GM20431 (cell line): Measurements from ENCODE around the gene TTLL11.
"Not testable (repeated sequence)": the region's sequence is repeated elsewhere in the genome, so short reads cannot be mapped to it uniquely, and the experiment has no call there.

Source experiments
- in situ Hi-C: fragments of 300-500 bp; cut with MseI, MboI; formaldehyde crosslinking; loops from one replicate; pipeline ENCODE4 v1.15.0; 2020; ENCODE audit warnings: low sequenced_read_pairs; ENCODE audit not compliant: unreplicated experiment

TTLL11 gene

GRCh38 chr9:121895818-121896544 lies 197.1 kb downstream of the TTLL11 start:
- in situ Hi-C loops: no loop called here

- in situ Hi-C loops: no loop called here
Observed at GRCh38 chr9:121895358-121895757, 197.8 kb downstream of the TTLL11 start.

GRCh38 chr9:121894380-121894779 lies 198.7 kb downstream of the TTLL11 start:
- in situ Hi-C loops: not testable (repeated sequence)

DNA sequence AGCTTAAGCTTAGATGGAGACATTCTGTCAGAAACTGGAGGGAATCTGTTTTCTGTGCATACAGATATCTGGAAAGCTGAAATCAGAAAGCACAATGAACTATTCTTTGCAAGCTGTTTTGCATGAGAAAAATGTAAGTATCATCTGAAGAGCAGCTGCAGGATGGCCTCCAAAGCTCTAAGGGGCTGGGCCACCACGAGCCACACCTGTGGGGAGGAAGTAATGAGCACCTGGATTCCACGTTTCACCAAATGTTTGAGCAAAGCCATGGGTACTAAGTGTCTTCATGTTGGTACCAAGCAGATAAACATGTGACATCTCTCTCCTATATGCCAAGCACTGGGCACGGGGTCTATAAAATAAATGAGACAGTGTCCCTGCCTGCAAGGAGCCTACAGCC lies 199.3 kb downstream of the TTLL11 start:
- in situ Hi-C loops: no loop called here

GRCh38 chr9:121892706-121893105 lies 200.4 kb downstream of the TTLL11 start:
- in situ Hi-C loops: no loop called here

DNA sequence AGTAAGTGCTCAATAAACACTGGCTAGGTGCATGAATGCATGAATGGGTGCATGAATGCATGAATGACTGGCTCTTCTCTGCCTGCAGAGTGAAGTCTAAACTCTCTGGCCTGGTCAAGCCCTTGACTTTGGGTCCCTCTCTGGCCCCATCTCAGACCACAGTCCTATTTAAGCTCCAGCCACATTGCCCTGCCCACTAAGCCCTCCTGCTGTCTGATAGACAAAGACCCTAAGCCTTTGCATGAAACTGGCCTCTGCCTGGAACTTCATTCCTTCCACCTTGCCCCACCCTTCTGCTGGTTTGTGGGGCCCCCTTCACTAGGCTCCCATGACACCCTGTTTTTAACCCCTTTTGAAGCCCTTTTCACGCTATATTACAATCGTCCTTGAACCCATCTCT lies 202.4 kb downstream of the TTLL11 start:
- in situ Hi-C loops: no loop called here

DNA sequence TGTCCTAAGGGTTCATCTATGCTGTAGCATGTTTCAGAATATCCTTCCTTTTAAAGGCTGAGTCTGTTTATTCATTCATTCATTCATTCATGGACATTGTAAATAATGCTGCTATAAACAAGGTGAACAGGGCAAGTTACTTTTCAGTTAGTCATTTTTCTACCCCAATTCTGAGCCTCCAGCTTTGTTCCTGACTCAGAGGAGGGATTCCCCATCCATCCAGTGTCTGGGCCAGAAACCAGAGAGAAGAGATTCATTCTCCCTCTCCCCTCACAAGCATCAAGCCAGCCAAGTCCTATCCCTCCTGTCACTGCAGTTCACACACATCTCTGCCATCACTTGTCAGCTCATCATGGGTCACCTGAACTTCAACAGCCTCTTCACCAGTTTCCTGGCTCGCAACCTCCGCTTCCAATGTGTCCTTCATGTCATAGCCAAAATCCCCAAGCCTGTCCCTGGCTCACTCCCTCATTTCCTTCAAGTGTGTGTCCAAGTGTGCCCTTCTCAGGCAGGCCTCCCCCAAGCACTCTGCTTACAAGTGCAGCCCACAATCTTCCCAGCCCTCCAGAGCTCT lies 203.0 kb downstream of the TTLL11 start:
- in situ Hi-C loops: no loop called here

- in situ Hi-C loops: no loop called here
Observed at GRCh38 chr9:121888438-121888775, 204.7 kb downstream of the TTLL11 start.

- in situ Hi-C loops: no loop called here
Observed at GRCh38 chr9:121887553-121888437, 205.3 kb downstream of the TTLL11 start.

GRCh38 chr9:121886759-121887485 lies 206.2 kb downstream of the TTLL11 start:
- in situ Hi-C loops: no loop called here

GRCh38 chr9:121885345-121885901 lies 207.7 kb downstream of the TTLL11 start:
- in situ Hi-C loops: no loop called here

DNA sequence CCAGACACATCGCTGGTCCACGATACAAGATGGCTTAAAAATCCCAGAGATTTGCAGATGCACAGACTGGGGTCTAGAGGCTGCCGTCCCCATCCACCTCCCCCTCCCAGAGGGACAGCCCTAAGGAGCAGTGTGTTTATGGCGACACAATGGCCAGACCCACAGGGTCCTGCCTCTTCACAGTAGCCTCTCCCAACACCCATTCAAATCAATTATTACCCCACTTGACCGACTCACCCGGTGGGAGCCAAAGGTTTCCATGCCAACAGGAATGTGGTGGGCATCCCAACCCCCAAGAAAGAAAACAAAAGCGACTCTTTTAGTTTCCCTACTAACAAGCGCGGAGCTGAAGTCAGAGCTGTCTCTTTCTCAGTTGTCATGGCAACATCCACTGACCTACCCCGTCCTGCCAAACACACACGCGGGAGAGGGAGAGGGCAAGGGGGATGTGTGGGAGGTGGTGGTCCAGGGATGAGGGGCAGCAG lies 209.0 kb downstream of the TTLL11 start:
- in situ Hi-C loops: no loop called here

- in situ Hi-C loops: no loop called here
Observed at GRCh38 chr9:121883281-121884056, 209.6 kb downstream of the TTLL11 start.

DNA sequence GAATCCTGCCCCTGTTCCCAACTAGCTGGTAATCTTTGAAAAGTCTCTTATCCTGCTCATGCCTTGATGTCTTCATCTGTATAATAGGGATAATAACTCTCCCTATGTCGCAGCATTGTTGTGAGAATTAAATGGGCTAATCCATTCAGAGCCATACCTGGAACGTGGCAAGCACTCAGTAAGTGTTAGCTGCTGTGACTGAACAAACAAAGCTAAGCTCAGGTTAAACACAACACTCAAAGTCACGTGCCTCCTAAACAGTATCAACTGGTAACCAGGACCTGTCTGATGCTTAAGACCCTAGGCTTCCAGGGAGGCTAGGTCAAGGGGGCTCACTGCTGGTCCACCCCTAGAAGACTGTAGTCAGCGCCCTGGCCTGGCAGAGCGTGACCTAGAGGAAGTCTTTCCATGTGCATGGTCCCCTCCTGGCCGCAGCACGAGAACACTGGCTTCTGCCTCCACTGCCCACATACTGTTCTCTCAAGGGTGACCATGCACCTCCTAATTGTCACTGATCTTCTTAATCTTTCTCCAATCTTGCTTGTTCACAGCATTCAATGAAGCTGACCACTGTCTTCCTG lies 211.1 kb downstream of the TTLL11 start:
- in situ Hi-C loops: no loop called here

DNA sequence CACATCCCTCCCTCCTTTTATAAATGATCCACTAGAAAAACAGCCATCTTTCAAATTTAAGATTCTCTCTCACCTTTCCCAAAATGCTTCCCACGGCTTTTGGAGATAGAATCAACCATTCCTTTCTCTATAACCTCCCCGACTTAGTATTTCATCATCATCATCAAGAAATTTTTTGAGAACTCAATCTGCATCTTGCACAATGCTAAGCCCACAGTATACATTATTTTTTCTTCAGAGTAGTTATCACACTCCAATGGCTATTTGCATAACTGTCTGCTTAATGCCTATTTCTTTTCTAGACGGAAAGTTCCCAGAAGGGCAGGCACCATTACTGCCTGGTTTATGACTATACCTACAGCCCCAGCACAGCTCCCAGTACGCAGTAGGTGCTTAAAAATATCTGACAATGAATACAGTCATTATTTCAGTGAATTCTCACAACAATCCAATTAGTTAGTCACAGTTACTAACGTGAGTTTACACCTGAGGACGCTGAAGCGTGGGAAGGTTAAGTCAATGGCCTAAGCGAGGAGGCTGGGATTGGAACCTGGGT lies 212.7 kb downstream of the TTLL11 start:
- in situ Hi-C loops: no loop called here

GRCh38 chr9:121878271-121878822 lies 214.8 kb downstream of the TTLL11 start:
- in situ Hi-C loops: no loop called here

DNA sequence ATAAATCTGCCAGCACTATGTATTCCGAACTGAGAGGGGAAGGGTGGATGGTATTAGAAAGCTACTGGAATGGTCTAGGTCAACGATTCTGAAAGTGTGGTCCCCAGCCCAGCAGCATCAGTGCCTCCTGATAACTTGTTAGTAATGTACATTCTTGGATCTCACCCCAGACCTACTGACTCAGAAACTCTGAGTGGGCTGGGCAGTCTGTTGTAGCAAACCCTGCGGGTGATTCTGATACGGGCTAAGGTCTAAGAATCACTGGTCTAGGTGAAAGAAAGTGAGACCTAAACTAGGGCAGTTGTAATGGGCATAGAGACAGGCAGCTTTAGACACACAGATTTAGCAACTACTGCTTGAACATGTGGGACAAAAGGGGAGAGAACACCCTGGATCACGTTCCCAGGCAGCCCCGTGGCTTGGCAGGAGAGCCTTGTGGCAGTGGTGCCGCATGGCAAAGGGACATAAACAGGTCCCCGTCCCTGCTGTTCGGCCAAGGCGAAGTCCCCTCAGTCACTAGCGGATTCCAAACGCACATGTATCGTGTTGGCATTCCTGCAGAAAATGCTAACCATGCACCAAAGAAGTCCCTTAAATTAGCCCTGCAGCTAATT lies 216.3 kb downstream of the TTLL11 start:
- in situ Hi-C loops: no loop called here

DNA sequence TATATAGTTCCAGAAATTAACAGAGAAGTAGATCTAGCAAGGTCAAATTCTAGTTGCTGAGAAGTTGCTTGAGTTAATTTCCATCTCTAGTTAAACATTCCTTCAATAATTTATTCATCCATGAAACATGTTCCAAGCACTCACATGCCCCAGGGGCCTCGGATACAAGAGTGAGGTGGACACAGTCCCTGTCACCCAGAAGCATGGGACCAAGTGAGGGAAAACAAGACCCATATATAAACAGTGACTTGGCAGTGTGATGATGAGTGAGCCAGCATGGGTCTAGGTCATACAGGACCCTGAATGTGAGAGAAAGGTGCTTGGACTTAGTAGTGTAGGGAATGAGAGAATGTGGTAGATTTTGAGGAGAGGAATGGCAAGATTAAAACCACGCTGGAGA lies 216.9 kb downstream of the TTLL11 start:
- in situ Hi-C loops: no loop called here
